ENCODE data around the gene FAM83B. TPM values are rescaled to one million over a fixed set of nuclear protein-coding genes. Genes with fewer than 3 reads are reported as not detected.

The FAM83B gene
- polyA plus RNA-seq, 1 of the 3 experiments (the other 2 are of a cell fraction) = not detected

DNA sequence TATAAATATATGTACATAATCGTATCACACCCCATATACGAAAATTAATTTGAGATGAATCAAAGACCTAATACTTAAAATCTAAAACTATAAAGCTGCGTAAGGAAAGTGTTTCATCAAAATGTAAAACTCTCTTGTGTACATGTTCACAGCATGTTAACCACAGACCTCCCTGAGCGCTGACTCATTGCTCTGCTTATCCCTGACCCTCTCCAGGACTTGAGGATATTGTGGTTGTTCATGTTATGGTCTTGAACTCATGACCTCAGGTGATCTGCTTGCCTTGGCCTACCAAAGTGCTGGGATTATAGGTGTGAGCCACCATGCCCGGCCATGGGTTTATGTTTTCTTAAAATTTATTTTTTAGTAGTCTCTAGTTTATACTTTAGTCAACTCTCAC, 14.2 kb downstream of the FAM83B start:
- no peaks in the 10 kb centered on the region for H3F3A ChIP-seq (replicated peaks; ENCODE audit: insufficient read depth)
- no peaks in the 10 kb centered on the region for H3K36me3 ChIP-seq (replicated peaks in 1 of 2; ENCODE audit: control insufficient read depth in 1 of 2, insufficient read depth in 2 of 2, low read length in 1 of 2)
- ChIA-PET POLR2A (no interaction called here), CTCF (no interaction called here)
- H3K79me2 ChIP-seq (ENCODE audit: insufficient read depth) = no peaks in the 10 kb centered on the region
- no peaks in the 10 kb centered on the region for H4K20me1 ChIP-seq (ENCODE audit: insufficient read depth)
- no peak overlapping the region for H2AFZ ChIP-seq (ENCODE audit: low read depth)
- whole genome bisulfite sequencing (ENCODE audit: low lambda C conversion rate) = 8% methylated on average over 5 of the region's 5 CpGs
- H3K4me3 ChIP-seq (ENCODE audit: low read depth in 2 of 2, low read length in 1 of 2) = no peak overlapping the region
- H3K27me3 ChIP-seq (ENCODE audit: insufficient read depth) = no peaks in the 10 kb centered on the region
- H3K4me2 ChIP-seq = no peak overlapping the region
- H3K27ac ChIP-seq (ENCODE audit: low read depth in 2 of 2, low read length in 1 of 2) = no peak overlapping the region
- TF ChIP-seq, protein P1, sequence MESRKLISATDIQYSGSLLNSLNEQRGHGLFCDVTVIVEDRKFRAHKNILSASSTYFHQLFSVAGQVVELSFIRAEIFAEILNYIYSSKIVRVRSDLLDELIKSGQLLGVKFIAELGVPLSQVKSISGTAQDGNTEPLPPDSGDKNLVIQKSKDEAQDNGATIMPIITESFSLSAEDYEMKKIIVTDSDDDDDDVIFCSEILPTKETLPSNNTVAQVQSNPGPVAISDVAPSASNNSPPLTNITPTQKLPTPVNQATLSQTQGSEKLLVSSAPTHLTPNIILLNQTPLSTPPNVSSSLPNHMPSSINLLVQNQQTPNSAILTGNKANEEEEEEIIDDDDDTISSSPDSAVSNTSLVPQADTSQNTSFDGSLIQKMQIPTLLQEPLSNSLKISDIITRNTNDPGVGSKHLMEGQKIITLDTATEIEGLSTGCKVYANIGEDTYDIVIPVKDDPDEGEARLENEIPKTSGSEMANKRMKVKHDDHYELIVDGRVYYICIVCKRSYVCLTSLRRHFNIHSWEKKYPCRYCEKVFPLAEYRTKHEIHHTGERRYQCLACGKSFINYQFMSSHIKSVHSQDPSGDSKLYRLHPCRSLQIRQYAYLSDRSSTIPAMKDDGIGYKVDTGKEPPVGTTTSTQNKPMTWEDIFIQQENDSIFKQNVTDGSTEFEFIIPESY (IDR thresholded peaks at IDR 0.05; ENCODE audit: borderline replicate concordance, low read depth) = no peak
- TF ChIP-seq, protein P2, sequence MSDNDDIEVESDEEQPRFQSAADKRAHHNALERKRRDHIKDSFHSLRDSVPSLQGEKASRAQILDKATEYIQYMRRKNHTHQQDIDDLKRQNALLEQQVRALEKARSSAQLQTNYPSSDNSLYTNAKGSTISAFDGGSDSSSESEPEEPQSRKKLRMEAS (IDR thresholded peaks at IDR 0.05; ENCODE audit: low read depth) = no peak
- TF ChIP-seq POLR2AphosphoS5 (IDR thresholded peaks at IDR 0.05; ENCODE audit: low read depth, low read length) = no peak
- no peak for TF ChIP-seq FOXM1 (IDR thresholded peaks at IDR 0.05; ENCODE audit: low read depth)
- no peak for TF ChIP-seq SMC3 (IDR thresholded peaks at IDR 0.05; ENCODE audit: low read depth, low read length)
- TF ChIP-seq FOSL2 (IDR thresholded peaks at IDR 0.05; ENCODE audit: borderline replicate concordance, low read depth) = no peak
- no peak for TF ChIP-seq RXRA (IDR thresholded peaks at IDR 0.05; ENCODE audit: borderline replicate concordance, low read depth)
- TF ChIP-seq YY1 (IDR thresholded peaks at IDR 0.05; ENCODE audit: low read depth) = no peak
- no peak for TF ChIP-seq RCOR1 (IDR thresholded peaks at IDR 0.05; ENCODE audit: low read length)
- no peak overlapping the region for H3K9ac ChIP-seq
- no peaks in the 10 kb centered on the region for H3K9me3 ChIP-seq
- DNase-seq = no peak
- H3K9me2 ChIP-seq = no peaks in the 10 kb centered on the region
- no peaks in the 10 kb centered on the region for H3K4me1 ChIP-seq (ENCODE audit: control insufficient read depth in 1 of 2, insufficient read depth in 2 of 2, low read depth in 1 of 2, low read length in 1 of 2)

DNA sequence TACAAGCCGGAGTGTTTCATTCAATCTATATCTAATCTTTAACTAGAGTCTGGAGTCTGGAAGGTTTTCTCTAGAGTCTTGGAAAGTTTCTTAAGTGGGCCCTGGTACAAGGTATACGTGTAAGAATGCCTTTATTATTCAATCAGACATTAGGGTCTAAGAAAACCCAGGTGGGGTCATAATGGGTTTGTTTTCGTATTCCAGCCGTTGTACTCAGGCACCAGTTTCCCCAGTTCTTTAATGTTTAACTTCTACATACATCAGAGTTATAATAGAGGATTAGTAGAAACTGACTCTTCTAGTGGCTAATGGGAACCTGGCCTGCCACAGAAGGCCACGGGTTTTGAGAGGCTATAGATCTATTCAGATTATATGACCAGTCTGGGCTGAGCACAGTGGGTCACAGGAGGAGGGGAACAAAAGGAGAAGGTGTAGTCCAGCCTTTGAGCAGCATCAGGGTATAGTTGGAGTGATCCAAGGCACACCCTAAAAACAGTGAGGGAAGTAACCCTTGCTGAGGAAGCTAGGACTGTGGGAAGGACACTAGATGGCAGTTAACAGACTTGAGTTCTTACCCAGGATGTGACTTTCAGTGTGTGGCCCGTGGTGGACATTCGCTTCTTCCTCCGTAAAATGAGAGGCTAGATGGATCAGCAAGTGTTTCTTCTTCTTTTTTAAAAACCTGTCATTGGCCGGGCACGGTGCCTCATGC, 15.5 kb downstream of the FAM83B start:
- Histone ChIP-seq H3K4me1 (ENCODE audit: control insufficient read depth in 1 of 2, insufficient read depth in 2 of 2, low read depth in 1 of 2, low read length in 1 of 2) (no peaks in the 10 kb centered on the region), H3F3A (replicated peaks; ENCODE audit: insufficient read depth) (no peaks in the 10 kb centered on the region), H3K4me2 (no peak overlapping the region), H3K27ac (ENCODE audit: low read depth in 2 of 2, low read length in 1 of 2) (no peak overlapping the region), H3K9ac (no peak overlapping the region), H3K27me3 (ENCODE audit: insufficient read depth) (no peaks in the 10 kb centered on the region), H3K79me2 (ENCODE audit: insufficient read depth) (no peaks in the 10 kb centered on the region), H4K20me1 (ENCODE audit: insufficient read depth) (no peaks in the 10 kb centered on the region), H3K4me3 (ENCODE audit: low read depth in 2 of 2, low read length in 1 of 2) (no peak overlapping the region), H3K9me2 (no peaks in the 10 kb centered on the region), H2AFZ (ENCODE audit: low read depth) (no peak overlapping the region), H3K36me3 (replicated peaks in 1 of 2; ENCODE audit: control insufficient read depth in 1 of 2, insufficient read depth in 2 of 2, low read length in 1 of 2) (no peaks in the 10 kb centered on the region), H3K9me3 (no peaks in the 10 kb centered on the region)
- no peak for DNase-seq
- WGBS (ENCODE audit: low lambda C conversion rate) = 10% methylated on average over 10 of the region's 10 CpGs
- POLR2A ChIA-PET = no interaction called here
- CTCF ChIA-PET = no interaction called here
- TF ChIP-seq IRF3 (IDR thresholded peaks at IDR 0.05; ENCODE audit: low read depth, low read length) = no peak
- TF ChIP-seq GABPA (IDR thresholded peaks at IDR 0.05; ENCODE audit: low read depth) = no peak
- TF ChIP-seq, protein P2 (IDR thresholded peaks at IDR 0.05; ENCODE audit: low read depth) = no peak
- no peak for TF ChIP-seq SMC3 (IDR thresholded peaks at IDR 0.05; ENCODE audit: low read depth, low read length)
- TF ChIP-seq EP300 (IDR thresholded peaks at IDR 0.05; ENCODE audit: borderline replicate concordance in 1 of 2, low read depth in 1 of 2, low read length in 1 of 2) = no peak
- TF ChIP-seq USF2 (IDR thresholded peaks at IDR 0.05; ENCODE audit: borderline replicate concordance, low read depth, low read length) = no peak
- TF ChIP-seq FOXJ3 (CRISPR knock-in tag; IDR thresholded peaks at IDR 0.05) = no peak
- TF ChIP-seq, protein P1 (IDR thresholded peaks at IDR 0.05; ENCODE audit: borderline replicate concordance, low read depth) = no peak
- no peak for TF ChIP-seq MXI1 (IDR thresholded peaks at IDR 0.05; ENCODE audit: low read depth, low read length)
- no peak for TF ChIP-seq ELF1 (IDR thresholded peaks at IDR 0.05)
- TF ChIP-seq TCF12 (IDR thresholded peaks at IDR 0.05) = no peak
- TF ChIP-seq RAD21 (IDR thresholded peaks at IDR 0.05; ENCODE audit: low read length) = no peak
- TF ChIP-seq RFX5 (IDR thresholded peaks at IDR 0.05; ENCODE audit: low read length) = no peak
- no peak for TF ChIP-seq FOXM1 (IDR thresholded peaks at IDR 0.05; ENCODE audit: low read depth)

Measured in SK-N-SH (cell line).